GM19372 (cell line): ENCODE measurements around the gene GRM7.
"Not testable (repeated sequence)": the region's sequence is repeated elsewhere in the genome, so short reads cannot be mapped to it uniquely, and the experiment has no call there.

Experiments used
- ATAC-seq: cut with Tn5 transposase; IDR thresholded peaks from one replicate; pipeline ENCODE4 v1.9.1; 2021; ENCODE audit warnings: mild to moderate bottlenecking, low read depth, moderate library complexity; ENCODE audit not compliant: unreplicated experiment

The GRM7 gene

DNA sequence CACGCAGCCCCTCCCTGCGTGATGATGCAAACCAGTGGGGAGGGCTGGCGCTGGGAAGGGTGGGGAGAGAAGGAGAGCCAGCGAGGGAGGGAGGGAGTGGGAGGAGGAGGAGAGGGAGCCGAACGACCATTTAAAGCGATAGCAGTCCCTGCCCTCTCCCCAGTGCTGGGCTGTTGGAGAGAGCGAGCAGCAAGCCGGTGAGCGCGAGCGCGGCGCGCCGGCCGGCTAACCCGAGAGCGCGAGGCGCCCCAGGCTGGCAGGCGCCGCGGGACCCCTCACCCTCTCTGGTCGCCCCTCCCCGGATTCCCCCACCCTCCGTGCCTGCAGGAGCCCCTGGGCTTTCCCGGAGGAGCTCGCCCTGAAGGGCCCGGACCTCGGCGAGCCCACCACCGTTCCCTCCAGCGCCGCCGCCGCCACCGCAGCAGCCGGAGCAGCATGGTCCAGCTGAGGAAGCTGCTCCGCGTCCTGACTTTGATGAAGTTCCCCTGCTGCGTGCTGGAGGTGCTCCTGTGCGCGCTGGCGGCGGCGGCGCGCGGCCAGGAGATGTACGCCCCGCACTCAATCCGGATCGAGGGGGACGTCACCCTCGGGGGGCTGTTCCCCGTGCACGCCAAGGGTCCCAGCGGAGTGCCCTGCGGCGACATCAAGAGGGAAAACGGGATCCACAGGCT lies at the start of gene GRM7:
GRM7 (plus strand) TSS at position 162 of the 671 bp plus-strand sequence.
- no peak for ATAC-seq

DNA sequence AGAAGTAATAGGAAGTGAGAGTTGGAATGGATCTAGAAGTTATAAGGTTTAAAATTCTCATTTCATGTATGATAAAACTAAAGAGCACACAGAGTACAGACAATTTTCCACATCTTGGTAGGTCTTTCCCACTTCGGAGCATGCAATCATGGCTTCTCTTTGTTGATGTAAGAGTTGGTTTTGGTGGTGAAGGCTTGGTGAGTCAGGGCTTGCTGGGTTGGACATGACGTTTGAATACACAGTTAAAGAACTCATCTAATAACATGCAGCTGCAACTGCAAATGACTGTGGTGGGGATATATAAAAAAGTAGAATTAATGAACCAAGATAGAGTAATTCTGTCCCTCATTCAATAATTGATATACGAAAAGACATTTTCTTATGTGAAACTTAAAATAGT lies 39.5 kb upstream of the GRM7 start:
- ATAC-seq: no peak

- ATAC-seq: no peak
Measured at GRCh38 chr3:6825524-6825923, 35.4 kb upstream of the GRM7 start.

GRCh38 chr3:6827453-6827852 lies 33.5 kb upstream of the GRM7 start:
- ATAC-seq: no peak

DNA sequence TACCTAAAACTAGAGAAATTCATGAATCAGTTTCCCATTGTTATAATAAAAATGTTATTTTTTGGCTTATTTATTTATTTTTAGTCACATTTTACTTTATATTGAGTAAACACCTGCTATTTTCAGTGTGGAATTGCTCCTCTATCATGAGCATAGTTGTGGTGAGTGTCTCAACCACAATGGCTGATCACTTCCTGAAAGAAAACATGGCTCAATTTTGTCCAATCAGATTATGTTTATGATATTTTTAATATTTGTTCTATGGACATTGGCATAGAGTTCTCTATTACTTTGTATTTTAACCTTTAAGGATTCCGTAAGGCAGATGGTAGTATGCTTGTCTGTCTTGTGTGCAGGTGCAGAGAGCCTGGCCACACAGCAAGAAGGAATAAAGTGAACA lies 16.2 kb upstream of the GRM7 start:
- no peak for ATAC-seq

GRCh38 chr3:6854184-6854583 lies 6.7 kb upstream of the GRM7 start:
- no peak for ATAC-seq

DNA sequence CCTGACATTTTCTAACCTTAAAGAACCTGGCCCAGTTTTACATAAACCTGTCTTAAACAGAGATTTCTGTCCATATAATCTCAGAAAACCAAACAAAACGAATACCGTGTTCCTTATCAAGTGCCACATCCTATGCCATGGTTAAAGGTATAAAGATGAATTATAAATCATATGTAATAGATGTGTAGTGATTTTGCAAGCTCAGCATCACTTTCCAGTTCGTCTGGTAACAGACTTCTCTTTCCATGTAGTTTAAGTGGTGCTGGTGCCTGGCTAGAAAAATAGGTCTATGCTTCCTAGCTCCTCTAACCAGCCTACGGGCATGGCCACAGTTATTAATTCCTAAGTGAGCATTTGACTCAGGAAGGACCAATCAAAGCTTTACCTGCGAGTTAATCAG lies 3.4 kb upstream of the GRM7 start:
- ATAC-seq: no peak

GRCh38 chr3:6860149-6860953 lies 564 bp upstream of the GRM7 start:
- no peak for ATAC-seq

DNA sequence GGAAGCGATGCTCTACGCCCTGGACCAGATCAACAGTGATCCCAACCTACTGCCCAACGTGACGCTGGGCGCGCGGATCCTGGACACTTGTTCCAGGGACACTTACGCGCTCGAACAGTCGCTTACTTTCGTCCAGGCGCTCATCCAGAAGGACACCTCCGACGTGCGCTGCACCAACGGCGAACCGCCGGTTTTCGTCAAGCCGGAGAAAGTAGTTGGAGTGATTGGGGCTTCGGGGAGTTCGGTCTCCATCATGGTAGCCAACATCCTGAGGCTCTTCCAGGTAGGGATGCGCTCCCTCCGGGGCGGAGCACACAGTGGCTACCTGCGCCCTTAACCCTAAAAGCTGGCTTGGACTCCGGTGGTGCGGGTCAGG lies 698 bp downstream of the GRM7 start:
- no peak for ATAC-seq

GRCh38 chr3:6862041-6862879 lies 1.3 kb downstream of the GRM7 start:
- no peak for ATAC-seq

DNA sequence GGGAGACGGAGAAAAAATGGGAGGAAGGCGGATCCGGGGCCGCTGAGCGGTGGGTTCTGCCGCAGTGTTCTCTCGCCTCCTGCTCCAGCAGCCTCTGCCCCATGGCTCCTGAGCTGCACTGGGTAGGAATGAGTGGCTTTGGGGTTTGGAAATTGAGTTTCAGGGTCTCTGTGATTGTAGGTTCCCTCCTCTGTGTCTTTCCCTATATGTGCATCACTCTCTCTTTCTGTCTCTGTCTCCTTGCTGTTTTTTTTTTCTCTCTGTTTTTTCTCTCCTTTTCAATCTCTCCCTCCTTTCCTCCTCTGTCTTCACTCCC lies 1.9 kb downstream of the GRM7 start:
- no peak for ATAC-seq

DNA sequence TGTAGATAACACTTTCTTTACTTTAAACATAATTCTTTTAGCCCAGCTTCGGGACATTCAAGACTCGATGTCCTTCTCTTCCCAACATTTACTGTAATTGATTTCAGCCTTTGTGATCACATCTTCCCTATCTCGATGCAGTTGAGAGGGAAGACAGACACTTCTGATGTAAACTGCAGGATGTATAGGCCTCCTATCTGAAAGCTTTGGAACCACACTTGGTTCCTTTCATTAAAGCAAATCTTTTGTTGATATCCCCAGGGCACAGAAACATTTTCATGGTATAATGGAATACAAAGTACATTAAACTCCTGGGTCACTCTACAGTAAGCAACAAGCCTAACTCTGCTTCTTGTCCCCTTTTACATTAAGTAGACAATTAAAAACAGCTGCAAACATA lies 6.4 kb downstream of the GRM7 start:
- no peak for ATAC-seq

GRCh38 chr3:6878731-6879130 lies 17.8 kb downstream of the GRM7 start:
- no peak for ATAC-seq

GRCh38 chr3:6912240-6912639 lies 51.3 kb downstream of the GRM7 start:
- no peak for ATAC-seq

GRCh38 chr3:6915898-6916297 lies 55.0 kb downstream of the GRM7 start:
- no peak for ATAC-seq

DNA sequence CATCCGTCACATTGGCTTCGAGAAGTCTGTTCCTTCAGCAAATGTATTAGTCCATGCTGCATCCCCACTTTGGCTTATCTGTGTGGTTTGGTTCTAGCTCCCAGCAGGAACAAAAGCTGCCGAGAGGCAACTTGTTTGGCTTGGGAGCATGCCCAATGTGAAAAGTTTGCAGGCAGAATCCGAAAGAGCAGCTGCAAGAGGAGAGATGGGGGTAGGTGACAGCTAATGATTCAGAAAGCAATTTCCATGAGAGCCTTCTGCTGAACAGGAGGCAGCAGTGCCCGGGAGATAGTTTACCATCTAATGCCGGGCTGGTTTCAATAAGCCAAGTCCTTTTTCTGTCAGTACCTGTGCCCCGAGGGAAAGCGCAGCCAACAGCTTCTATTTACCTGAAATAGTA lies 60.2 kb downstream of the GRM7 start:
- ATAC-seq: no peak

DNA sequence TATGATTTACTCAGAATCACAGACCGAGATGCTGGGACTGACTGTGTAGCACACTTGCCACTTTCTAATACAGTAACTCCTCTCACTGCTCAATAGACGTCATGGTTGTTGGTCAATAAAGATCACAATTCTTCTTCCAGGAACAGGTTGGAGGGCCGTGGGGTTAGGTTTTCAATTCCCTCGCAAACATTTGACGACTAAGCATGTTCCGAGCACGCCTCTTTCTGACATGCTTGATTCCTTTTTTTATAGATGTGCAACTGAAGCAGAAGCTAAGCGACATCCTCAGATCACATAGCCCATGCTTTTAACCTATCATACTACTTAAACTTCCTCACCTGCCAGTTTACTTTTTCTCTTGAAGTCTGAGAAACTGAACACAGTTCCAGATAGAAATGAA lies 61.0 kb downstream of the GRM7 start:
- no peak for ATAC-seq

- ATAC-seq: no peak
Measured at GRCh38 chr3:6928064-6928463, 67.1 kb downstream of the GRM7 start.

DNA sequence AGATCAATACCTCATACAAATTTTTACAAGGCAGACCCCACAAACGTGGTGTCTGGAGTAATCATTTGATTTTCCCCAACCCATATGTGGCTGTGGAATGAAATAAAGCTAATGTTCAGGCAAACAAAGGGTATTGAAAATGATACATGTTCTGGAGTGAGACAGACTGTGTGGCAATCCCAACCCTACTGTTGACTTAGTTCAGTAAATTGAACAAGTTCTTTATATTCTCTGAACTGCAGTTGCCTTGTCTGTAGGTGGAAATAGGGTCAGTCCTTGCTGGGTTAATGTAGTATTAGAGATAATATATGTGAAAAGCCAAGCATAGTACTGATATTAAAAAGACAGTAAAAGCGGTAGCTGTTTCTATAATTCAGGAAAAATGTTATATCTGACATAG lies 69.0 kb downstream of the GRM7 start:
- no peak for ATAC-seq

- not testable (repeated sequence) for ATAC-seq
Measured at GRCh38 chr3:6935418-6935817, 74.5 kb downstream of the GRM7 start.

GRCh38 chr3:6935970-6936369 lies 75.1 kb downstream of the GRM7 start:
- no peak for ATAC-seq

DNA sequence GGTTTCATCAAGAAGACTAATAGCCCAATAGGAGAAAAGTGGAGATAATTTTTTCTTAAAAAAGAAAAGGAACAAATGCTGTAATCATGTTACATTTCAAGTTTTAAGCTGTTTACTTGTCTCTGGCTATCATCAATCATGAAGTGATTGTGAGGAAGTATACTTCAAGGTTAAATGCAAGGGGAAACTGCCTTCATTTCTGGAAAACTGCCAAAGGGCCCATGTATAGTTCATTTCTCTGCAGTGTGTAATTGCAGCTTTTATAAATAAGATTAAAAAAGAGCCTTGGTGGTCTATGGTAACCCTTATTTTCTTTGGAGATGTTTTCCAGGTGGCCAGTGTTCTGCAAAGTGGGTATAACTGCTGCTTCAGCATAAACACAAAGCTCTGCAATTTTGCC lies 101.9 kb downstream of the GRM7 start:
- ATAC-seq: no peak
